K562 (cell line): ENCODE results near the gene PRKCQ. TPM values are rescaled to one million over a fixed set of nuclear protein-coding genes. Genes with fewer than 3 reads are reported as not detected.

ENCODE experiments used
- CREM ChIP-seq: IDR thresholded peaks from 2 replicates; pipeline ENCODE4 v1.6.1; 2014; ENCODE audit warnings: antibody characterized with exemption, low read depth
- GABPA ChIP-seq: fragments of 200-800 bp; sonication (Bioruptor generic); conservative IDR thresholded peaks from 2 replicates; pipeline ENCODE4 v1.6.1; 2016; ENCODE audit warnings: low read depth, missing genetic modification characterization, missing compliant biosample characterization
- GATA2 ChIP-seq: sonication (generic); formaldehyde crosslinking; IDR thresholded peaks from 2 replicates; pipeline ENCODE4 v1.4.0; 2020; ENCODE audit warnings: mild to moderate bottlenecking, missing genetic modification reagents
- MAFK ChIP-seq: IDR thresholded peaks from 2 replicates; pipeline ENCODE4 v1.6.1; 2011; ENCODE audit warnings: low read length, improper control_type of control experiment
- MTA3 ChIP-seq: fragments of 450-650 bp; formaldehyde crosslinking; IDR thresholded peaks from 2 replicates; pipeline ENCODE4 v1.6.1; 2017; ENCODE audit warnings: mild to moderate bottlenecking, borderline replicate concordance
- NCOA1 ChIP-seq: fragments of 450-650 bp; IDR thresholded peaks from 2 replicates; pipeline ENCODE4 v1.6.1; 2016; ENCODE audit warnings: low read depth
- NFIC ChIP-seq: fragments of 450-650 bp; IDR thresholded peaks from 2 replicates; pipeline ENCODE4 v1.6.1; 2017; ENCODE audit warnings: mild to moderate bottlenecking, inconsistent platforms
- PHB2 ChIP-seq: fragments of 450-650 bp; IDR thresholded peaks from 2 replicates; pipeline ENCODE4 v1.6.1; 2017; ENCODE audit warnings: low read depth
- POLR3G ChIP-seq: IDR thresholded peaks from 2 replicates; pipeline ENCODE4 v1.6.1; 2011; ENCODE audit not compliant: insufficient read length, insufficient replicate concordance; ENCODE audit errors: extremely low read depth
- PRPF4 ChIP-seq: fragments of 200-400 bp; formaldehyde crosslinking; IDR thresholded peaks from one replicate; pipeline ENCODE4 v1.6.1; 2017; ENCODE audit warnings: low read length, low read depth, mild to moderate bottlenecking; ENCODE audit not compliant: insufficient read depth, poor library complexity, severe bottlenecking
- SIRT6 ChIP-seq: IDR thresholded peaks from one replicate; pipeline ENCODE4 v1.6.1; 2012; ENCODE audit warnings: low read depth, mild to moderate bottlenecking, control low read depth, inconsistent platforms, low read length, moderate library complexity
- SOX6 ChIP-seq: fragments of 450-650 bp; IDR thresholded peaks from 2 replicates; pipeline ENCODE4 v1.6.1; 2014; ENCODE audit warnings: mild to moderate bottlenecking
- STAG1 ChIP-seq: sonication (generic); formaldehyde crosslinking; IDR thresholded peaks from 2 replicates; pipeline ENCODE4 v1.5.0; 2020; ENCODE audit warnings: missing genetic modification reagents, borderline replicate concordance
- STAT5B ChIP-seq: fragments of 250-450 bp; sonication (Bioruptor Pico); IDR thresholded peaks from 2 replicates; pipeline ENCODE4 v1.8.0; 2021; ENCODE audit warnings: mild to moderate bottlenecking, inconsistent platforms
- TOE1 ChIP-seq, 2 experiments: fragments of 450-650 bp in 1 of 2; sonication (generic) in 1 of 2; formaldehyde crosslinking in 1 of 2; IDR thresholded peaks; 2 replicates each; pipeline versions ENCODE4 v1.7.1 to v1.8.0; 2016 to 2022; ENCODE audit warnings: borderline replicate concordance in 2 of 2, mild to moderate bottlenecking in 2 of 2, antibody characterized with exemption in 1 of 2, inconsistent platforms in 1 of 2, low read depth in 1 of 2, missing genetic modification reagents in 1 of 2, moderate library complexity in 1 of 2
- ZEB2 ChIP-seq: fragments of 450-650 bp; IDR thresholded peaks from 2 replicates; pipeline ENCODE4 v1.6.1; 2016
- ZNF133 ChIP-seq: fragments of 250-450 bp; sonication (Bioruptor Pico); IDR thresholded peaks from 2 replicates; pipeline ENCODE4 v1.4.0; 2020; ENCODE audit warnings: mild to moderate bottlenecking
- ZNF277 ChIP-seq: fragments of 250-450 bp; sonication (Bioruptor Pico); IDR thresholded peaks from 2 replicates; pipeline ENCODE4 v1.8.0; 2022; ENCODE audit warnings: inconsistent platforms, mild to moderate bottlenecking, moderate library complexity, borderline replicate concordance
- ZNF830 ChIP-seq: fragments of 250-450 bp; sonication (Bioruptor Pico); IDR thresholded peaks from 2 replicates; pipeline ENCODE4 v1.5.0; 2021; ENCODE audit warnings: mild to moderate bottlenecking
- polyA plus RNA-seq, 8 experiments: library from polyadenylated mRNA; depleted of rRNA in 4 of 8; stranded (reverse) in 5 of 8; unstranded in 3 of 8; fragments of >200 nt; fragmentation: Nextera tagmentation in 2 of 8; fragmentation: Illumina TruSeq in 1 of 8; extraction: Ambion mirVana in 2 of 8; extraction: Trizol in 1 of 8; gene quantifications; 2 replicates each; pipeline versions ENCODE4 v1.2.1 to v1.2.3, GENCODE V29; 2011 to 2014; ENCODE audit warnings: inconsistent platforms in 1 of 8, missing spikeins in 1 of 8
- total RNA-seq, 7 experiments: library from RNA; depleted of rRNA in 6 of 7; stranded (reverse); fragments of >200 nt in 6 of 7; fragmentation: Illumina TruSeq in 2 of 7; extraction: Trizol in 2 of 7; gene quantifications; 2 replicates each; pipeline versions ENCODE4 v1.2.1 to v1.2.3, GENCODE V29; 2011 to 2021; ENCODE audit warnings: low replicate concordance in 1 of 7
- TF ChIP-seq, protein P1 (sequence below): sonication (generic); formaldehyde crosslinking; IDR thresholded peaks from 2 replicates; pipeline ENCODE4 v1.8.0; 2022; ENCODE audit warnings: missing genetic modification reagents, mild to moderate bottlenecking, borderline replicate concordance
- TF ChIP-seq, protein P2 (sequence below): fragments of 450-650 bp; IDR thresholded peaks from 2 replicates; pipeline ENCODE4 v1.6.1; 2017; ENCODE audit warnings: mild to moderate bottlenecking, moderate library complexity
- TF ChIP-seq, protein P3 (sequence below): fragments of 450-650 bp; IDR thresholded peaks from 2 replicates; pipeline ENCODE4 v1.6.1; 2016
- TF ChIP-seq, protein P4 (sequence below), 2 experiments: fragments of 450-650 bp in 1 of 2; sonication (generic) in 1 of 2; formaldehyde crosslinking in 1 of 2; IDR thresholded peaks in 1 of 2; conservative IDR thresholded peaks in 1 of 2; 2 replicates each; pipeline versions ENCODE4 v1.6.1 to v1.8.1; 2016 to 2023; ENCODE audit warnings: mild to moderate bottlenecking in 2 of 2, moderate library complexity in 2 of 2, inconsistent platforms in 1 of 2, missing genetic modification reagents in 1 of 2

The PRKCQ gene
- total and polyA plus RNA-seq, 9 of the 15 experiments (the other 6 are each of a cell fraction or from before 2014, with no cell fraction given), result 4.4 to 23.3 (median 14.6) TPM

GRCh38 chr10:6581778-6582228, 1.7 kb upstream of the PRKCQ start (continued):
- TF ChIP-seq GABPA (no peak), MAFK (peak; percentile 60; the same call in 1 of the 2 replicates), ZNF830 (CRISPR knock-in tag) (no peak), ZEB2 (no peak), ZNF277 (no peak), NFIC (0 out of 2 replicates have a peak, but pooled peaks have one; percentile 3), STAG1 (no peak), PRPF4 (no peak), SOX6 (no peak), GATA2 (CRISPR knock-in tag) (no peak), ZNF133 (CRISPR knock-in tag) (no peak), POLR3G (no peak), CREM (peak; percentile 74), PHB2 (no peak), TOE1 (IDR thresholded peaks at IDR 0.05; ENCODE audit: borderline replicate concordance) (no peak), TOE1 (CRISPR knock-in tag; IDR thresholded peaks at IDR 0.05; ENCODE audit: borderline replicate concordance, low read depth) (no peak), SIRT6 (no peak), MTA3 (no peak; the same call in 1 of the 2 replicates), NCOA1 (no peak), STAT5B (no peak)
- TF ChIP-seq, protein P1, sequence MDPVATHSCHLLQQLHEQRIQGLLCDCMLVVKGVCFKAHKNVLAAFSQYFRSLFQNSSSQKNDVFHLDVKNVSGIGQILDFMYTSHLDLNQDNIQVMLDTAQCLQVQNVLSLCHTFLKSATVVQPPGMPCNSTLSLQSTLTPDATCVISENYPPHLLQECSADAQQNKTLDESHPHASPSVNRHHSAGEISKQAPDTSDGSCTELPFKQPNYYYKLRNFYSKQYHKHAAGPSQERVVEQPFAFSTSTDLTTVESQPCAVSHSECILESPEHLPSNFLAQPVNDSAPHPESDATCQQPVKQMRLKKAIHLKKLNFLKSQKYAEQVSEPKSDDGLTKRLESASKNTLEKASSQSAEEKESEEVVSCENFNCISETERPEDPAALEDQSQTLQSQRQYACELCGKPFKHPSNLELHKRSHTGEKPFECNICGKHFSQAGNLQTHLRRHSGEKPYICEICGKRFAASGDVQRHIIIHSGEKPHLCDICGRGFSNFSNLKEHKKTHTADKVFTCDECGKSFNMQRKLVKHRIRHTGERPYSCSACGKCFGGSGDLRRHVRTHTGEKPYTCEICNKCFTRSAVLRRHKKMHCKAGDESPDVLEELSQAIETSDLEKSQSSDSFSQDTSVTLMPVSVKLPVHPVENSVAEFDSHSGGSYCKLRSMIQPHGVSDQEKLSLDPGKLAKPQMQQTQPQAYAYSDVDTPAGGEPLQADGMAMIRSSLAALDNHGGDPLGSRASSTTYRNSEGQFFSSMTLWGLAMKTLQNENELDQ, result no peak
- TF ChIP-seq, protein P2, sequence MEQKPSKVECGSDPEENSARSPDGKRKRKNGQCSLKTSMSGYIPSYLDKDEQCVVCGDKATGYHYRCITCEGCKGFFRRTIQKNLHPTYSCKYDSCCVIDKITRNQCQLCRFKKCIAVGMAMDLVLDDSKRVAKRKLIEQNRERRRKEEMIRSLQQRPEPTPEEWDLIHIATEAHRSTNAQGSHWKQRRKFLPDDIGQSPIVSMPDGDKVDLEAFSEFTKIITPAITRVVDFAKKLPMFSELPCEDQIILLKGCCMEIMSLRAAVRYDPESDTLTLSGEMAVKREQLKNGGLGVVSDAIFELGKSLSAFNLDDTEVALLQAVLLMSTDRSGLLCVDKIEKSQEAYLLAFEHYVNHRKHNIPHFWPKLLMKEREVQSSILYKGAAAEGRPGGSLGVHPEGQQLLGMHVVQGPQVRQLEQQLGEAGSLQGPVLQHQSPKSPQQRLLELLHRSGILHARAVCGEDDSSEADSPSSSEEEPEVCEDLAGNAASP, result no peak
- TF ChIP-seq, protein P3, sequence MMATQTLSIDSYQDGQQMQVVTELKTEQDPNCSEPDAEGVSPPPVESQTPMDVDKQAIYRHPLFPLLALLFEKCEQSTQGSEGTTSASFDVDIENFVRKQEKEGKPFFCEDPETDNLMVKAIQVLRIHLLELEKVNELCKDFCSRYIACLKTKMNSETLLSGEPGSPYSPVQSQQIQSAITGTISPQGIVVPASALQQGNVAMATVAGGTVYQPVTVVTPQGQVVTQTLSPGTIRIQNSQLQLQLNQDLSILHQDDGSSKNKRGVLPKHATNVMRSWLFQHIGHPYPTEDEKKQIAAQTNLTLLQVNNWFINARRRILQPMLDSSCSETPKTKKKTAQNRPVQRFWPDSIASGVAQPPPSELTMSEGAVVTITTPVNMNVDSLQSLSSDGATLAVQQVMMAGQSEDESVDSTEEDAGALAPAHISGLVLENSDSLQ, result no peak
- TF ChIP-seq, protein P4, sequence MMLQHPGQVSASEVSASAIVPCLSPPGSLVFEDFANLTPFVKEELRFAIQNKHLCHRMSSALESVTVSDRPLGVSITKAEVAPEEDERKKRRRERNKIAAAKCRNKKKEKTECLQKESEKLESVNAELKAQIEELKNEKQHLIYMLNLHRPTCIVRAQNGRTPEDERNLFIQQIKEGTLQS (IDR thresholded peaks at IDR 0.05), result peak; percentile 89
- TF ChIP-seq, protein P4 (CRISPR knock-in tag; conservative IDR thresholded peaks at IDR 0.05), result no peak
